Common myeloid progenitor, CD34-positive (primary cell): ENCODE measurements around the gene CFAP107.

Experiments used
- CTCF ChIA-PET: fragments of 350-600 bp; sonication (Branson Sonifier 250); formaldehyde crosslinking; loops from one replicate; lab custom pipeline; 2021; ENCODE audit warnings: antibody characterized with exemption; lab: Charles Lee
- POLR2A ChIA-PET: fragments of 350-600 bp; sonication (Branson Sonifier 250); formaldehyde crosslinking; loops from one replicate; lab custom pipeline; 2021; ENCODE audit warnings: antibody characterized with exemption; lab: Charles Lee
- DNase-seq, 3 donors: peaks; one replicate each; pipeline versions ENCODE4 v3.0.0 to v3.0.0-alpha.2; 2013
- H3K27ac ChIP-seq, 2 experiments: 1 replicate in 1 of 2; 2 replicates in 1 of 2; pipeline ENCODE4 v1.7.0; 2013; ENCODE audit warnings: inconsistent platforms in 2 of 2, low read length in 2 of 2, mild to moderate bottlenecking in 2 of 2, low read depth in 1 of 2, moderate library complexity in 1 of 2; ENCODE audit not compliant: severe bottlenecking in 2 of 2, insufficient read depth in 1 of 2, poor library complexity in 1 of 2
- H3K27me3 ChIP-seq, 5 experiments: replicated peaks in 2 of 5; 1 replicate in 3 of 5; 2 replicates in 2 of 5; pipeline versions ENCODE4 v1.6.1 to v1.7.0; 2013; ENCODE audit warnings: low read length in 4 of 5, mild to moderate bottlenecking in 2 of 5, moderate library complexity in 2 of 5, inconsistent platforms in 1 of 5; ENCODE audit not compliant: insufficient read depth in 5 of 5, control insufficient read depth in 4 of 5
- H3K36me3 ChIP-seq, 4 experiments: 1 replicate in 2 of 4; 2 replicates in 2 of 4; pipeline versions ENCODE4 v1.6.1 to v1.7.0; 2013; ENCODE audit warnings: low read length in 3 of 4, control low read depth in 1 of 4, mild to moderate bottlenecking in 1 of 4; ENCODE audit not compliant: control insufficient read depth in 4 of 4, insufficient read depth in 4 of 4
- H3K4me1 ChIP-seq, 4 experiments: 1 replicate in 3 of 4; 2 replicates in 1 of 4; pipeline versions ENCODE4 v1.6.1 to v1.7.1; 2013; ENCODE audit warnings: low read length in 3 of 4, mild to moderate bottlenecking in 3 of 4, control low read depth in 1 of 4, inconsistent platforms in 1 of 4, moderate library complexity in 1 of 4; ENCODE audit not compliant: control insufficient read depth in 4 of 4, insufficient read depth in 4 of 4; ENCODE audit errors: control extremely low read depth in 1 of 4
- H3K4me3 ChIP-seq, 7 experiments: 1 replicate in 4 of 7; 2 replicates in 3 of 7; pipeline versions ENCODE4 v1.5.1 to v1.7.0; 2013; ENCODE audit warnings: mild to moderate bottlenecking in 7 of 7, low read length in 6 of 7, moderate library complexity in 6 of 7, inconsistent platforms in 2 of 7, low read depth in 2 of 7, control low read depth in 1 of 7; ENCODE audit not compliant: insufficient read depth in 4 of 7, control insufficient read depth in 1 of 7; ENCODE audit errors: extremely low read depth in 1 of 7
- H3K9me3 ChIP-seq, 5 experiments: 1 replicate in 4 of 5; 2 replicates in 1 of 5; pipeline versions ENCODE4 v1.6.1 to v1.7.1; 2013; ENCODE audit warnings: low read length in 4 of 5, mild to moderate bottlenecking in 2 of 5, inconsistent platforms in 1 of 5, low read depth in 1 of 5, moderate library complexity in 1 of 5; ENCODE audit not compliant: control insufficient read depth in 4 of 5, insufficient read depth in 2 of 5; ENCODE audit errors: control extremely low read depth in 1 of 5
- WGBS: methylation state at CpG from one replicate; pipeline ENCODE4 v1.1.5; 2013; ENCODE audit not compliant: insufficient coverage; 5-methylcytosine and 5-hydroxymethylcytosine counted together

CFAP107 gene

GRCh38 chr1:12798911-12799310, 52.9 kb downstream of the CFAP107 start:
- Histone ChIP-seq H3K27ac (no peak overlapping the region), H3K9me3 (no peaks in the 10 kb centered on the region), H3K36me3 (no peaks in the 10 kb centered on the region), H3K27me3 (peaks cover 0 to 8% (median 0%) of the 10 kb centered on the region in 5 experiments), H3K4me1 (no peaks in the 10 kb centered on the region), H3K4me3 (no peak overlapping the region)
- CTCF ChIA-PET, result no interaction called here
- POLR2A ChIA-PET, result no interaction called here
- DNase-seq, result no peak
- WGBS, result 82% methylated on average over 3 of the region's 4 CpGs

DNA sequence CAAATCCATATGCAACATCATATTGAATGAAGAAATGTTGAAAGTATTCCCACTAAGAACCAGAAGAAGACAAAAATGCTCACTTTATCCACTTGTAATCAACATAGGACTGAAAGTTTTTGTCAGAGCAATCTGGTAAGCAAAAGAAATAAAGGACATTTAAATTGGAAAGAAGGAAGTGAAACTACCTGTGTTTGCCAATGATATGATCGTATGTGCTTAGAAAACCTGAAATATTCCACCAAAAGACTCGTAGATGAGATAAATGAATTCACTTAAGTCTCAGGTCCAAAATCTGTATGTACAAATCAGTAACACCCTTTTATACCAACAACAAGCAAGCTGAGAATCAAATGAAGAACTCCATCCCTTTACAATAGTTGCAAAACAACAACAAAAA, 53.7 kb downstream of the CFAP107 start:
- no peaks in the 10 kb centered on the region for H3K9me3 ChIP-seq
- H3K27ac ChIP-seq, result no peak overlapping the region
- no peaks in the 10 kb centered on the region for H3K36me3 ChIP-seq
- H3K27me3 ChIP-seq, result peaks cover 0 to 8% (median 0%) of the 10 kb centered on the region in 5 experiments
- no peaks in the 10 kb centered on the region for H3K4me1 ChIP-seq
- DNase-seq, result no peak
- H3K4me3 ChIP-seq, result no peak overlapping the region
- ChIA-PET CTCF (no interaction called here), POLR2A (no interaction called here)
- WGBS, result 100% methylated on average over 1 of the region's 2 CpGs

DNA sequence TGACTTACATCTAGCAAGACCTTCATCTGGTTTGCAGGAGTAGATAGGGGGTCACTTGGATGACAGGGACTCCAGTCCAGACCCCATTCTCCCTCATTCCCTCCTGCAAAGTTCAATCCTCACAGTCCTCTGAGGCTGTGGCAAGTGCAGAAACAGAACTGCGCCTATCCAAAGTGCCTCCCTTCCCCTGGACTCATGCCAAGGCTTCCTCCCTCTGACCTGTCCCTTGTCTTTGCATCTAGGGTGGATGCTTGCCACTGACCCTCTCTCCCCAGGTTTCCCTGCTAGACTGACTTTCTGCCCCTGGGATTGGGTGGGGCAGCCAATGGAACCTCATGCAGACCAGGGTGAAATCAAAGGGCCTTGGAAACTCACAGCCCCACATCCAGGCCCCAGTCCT, 63.9 kb downstream of the CFAP107 start:
- H3K27ac ChIP-seq, result no peak overlapping the region
- H3K36me3 ChIP-seq, result no peaks in the 10 kb centered on the region
- CTCF ChIA-PET, result no interaction called here
- WGBS, result 100% methylated on average over 1 of the region's 1 CpG
- H3K27me3 ChIP-seq, result peaks cover 0 to 2% (median 0%) of the 10 kb centered on the region in 5 experiments
- POLR2A ChIA-PET, result no interaction called here
- H3K4me3 ChIP-seq, result no peak overlapping the region
- H3K9me3 ChIP-seq, result no peaks in the 10 kb centered on the region
- no peak for DNase-seq
- H3K4me1 ChIP-seq, result no peaks in the 10 kb centered on the region

GRCh38 chr1:12810691-12811408, 64.8 kb downstream of the CFAP107 start:
- ChIA-PET CTCF (no interaction called here), POLR2A (no interaction called here)
- no peak for DNase-seq
- H3K4me1 ChIP-seq, result no peaks in the 10 kb centered on the region
- H3K9me3 ChIP-seq, result no peaks in the 10 kb centered on the region
- H3K4me3 ChIP-seq, result no peak overlapping the region
- no peaks in the 10 kb centered on the region for H3K36me3 ChIP-seq
- H3K27ac ChIP-seq, result no peak overlapping the region
- peaks cover 0 to 2% (median 0%) of the 10 kb centered on the region in 5 experiments for H3K27me3 ChIP-seq
- WGBS, result 81% methylated on average over 5 of the region's 5 CpGs

GRCh38 chr1:12811409-12811784, 65.4 kb downstream of the CFAP107 start:
- Histone ChIP-seq H3K9me3 (no peaks in the 10 kb centered on the region), H3K27me3 (peaks cover 0 to 2% (median 0%) of the 10 kb centered on the region in 5 experiments), H3K4me3 (no peak overlapping the region), H3K27ac (no peak overlapping the region), H3K4me1 (no peaks in the 10 kb centered on the region), H3K36me3 (no peaks in the 10 kb centered on the region)
- CTCF ChIA-PET, result no interaction called here
- 78% methylated on average over 2 of the region's 2 CpGs for WGBS
- POLR2A ChIA-PET, result no interaction called here
- no peak for DNase-seq
